ENCODE data around the gene COMMD10.

Gene COMMD10

GRCh38 chr5:116075191-116075831, 9.5 kb upstream of the COMMD10 start:
- TF ChIP-seq POLR2AphosphoS5 (IDR thresholded peaks at IDR 0.05; ENCODE audit: low read depth, low read length), result no peak

GRCh38 chr5:116076496-116076895, 8.3 kb upstream of the COMMD10 start:
- TF ChIP-seq FOXP2 (optimal IDR thresholded peaks at IDR 0.05; ENCODE audit: borderline replicate concordance, extremely low read depth, extremely low read length, insufficient read depth), result no peak

GRCh38 chr5:116078199-116078598, 6.6 kb upstream of the COMMD10 start:
- TF ChIP-seq FOXP2 (optimal IDR thresholded peaks at IDR 0.05; ENCODE audit: borderline replicate concordance, extremely low read depth, extremely low read length, insufficient read depth) (no peak), POLR2AphosphoS5 (IDR thresholded peaks at IDR 0.05; ENCODE audit: low read depth, low read length) (no peak), SIN3A (IDR thresholded peaks at IDR 0.05; ENCODE audit: borderline replicate concordance, insufficient read depth, low read length) (no peak), REST (IDR thresholded peaks at IDR 0.05; ENCODE audit: insufficient read depth in 1 of 2, low read depth in 2 of 2, low read length in 2 of 2) (no peak), TAF1 (IDR thresholded peaks at IDR 0.05; ENCODE audit: borderline replicate concordance, insufficient read depth, low read length) (no peak)

- no peak for TF ChIP-seq SIN3A (IDR thresholded peaks at IDR 0.05; ENCODE audit: borderline replicate concordance, insufficient read depth, low read length)
- TF ChIP-seq REST (IDR thresholded peaks at IDR 0.05; ENCODE audit: insufficient read depth in 1 of 2, low read depth in 2 of 2, low read length in 2 of 2), result no peak
- TF ChIP-seq POLR2AphosphoS5 (IDR thresholded peaks at IDR 0.05; ENCODE audit: low read depth, low read length), result no peak
- no peak for TF ChIP-seq FOXP2 (optimal IDR thresholded peaks at IDR 0.05; ENCODE audit: borderline replicate concordance, extremely low read depth, extremely low read length, insufficient read depth)
- TF ChIP-seq TAF1 (IDR thresholded peaks at IDR 0.05; ENCODE audit: borderline replicate concordance, insufficient read depth, low read length), result no peak
Observed at GRCh38 chr5:116084287-116084691, 536 bp upstream of the COMMD10 start.

GRCh38 chr5:116088062-116088461, 3.2 kb downstream of the COMMD10 start:
- TF ChIP-seq FOXP2 (optimal IDR thresholded peaks at IDR 0.05; ENCODE audit: borderline replicate concordance, extremely low read depth, extremely low read length, insufficient read depth) (no peak), SIN3A (IDR thresholded peaks at IDR 0.05; ENCODE audit: borderline replicate concordance, insufficient read depth, low read length) (no peak), POLR2AphosphoS5 (IDR thresholded peaks at IDR 0.05; ENCODE audit: low read depth, low read length) (no peak), TAF1 (IDR thresholded peaks at IDR 0.05; ENCODE audit: borderline replicate concordance, insufficient read depth, low read length) (no peak), REST (IDR thresholded peaks at IDR 0.05; ENCODE audit: insufficient read depth in 1 of 2, low read depth in 2 of 2, low read length in 2 of 2) (no peak)

- no peak for TF ChIP-seq SIN3A (IDR thresholded peaks at IDR 0.05; ENCODE audit: borderline replicate concordance, insufficient read depth, low read length)
- TF ChIP-seq FOXP2 (optimal IDR thresholded peaks at IDR 0.05; ENCODE audit: borderline replicate concordance, extremely low read depth, extremely low read length, insufficient read depth), result no peak
- no peak for TF ChIP-seq TAF1 (IDR thresholded peaks at IDR 0.05; ENCODE audit: borderline replicate concordance, insufficient read depth, low read length)
- TF ChIP-seq POLR2AphosphoS5 (IDR thresholded peaks at IDR 0.05; ENCODE audit: low read depth, low read length), result no peak
- no peak for TF ChIP-seq REST (IDR thresholded peaks at IDR 0.05; ENCODE audit: insufficient read depth in 1 of 2, low read depth in 2 of 2, low read length in 2 of 2)
Observed at GRCh38 chr5:116090302-116090701, 5.5 kb downstream of the COMMD10 start.
